ENCODE results near the gene TMEM178A.
"Not testable (repeated sequence)": the region's sequence is repeated elsewhere in the genome, so short reads cannot be mapped to it uniquely, and the experiment has no call there.

Gene TMEM178A

GRCh38 chr2:39665811-39666490, at the start of gene TMEM178A:
TMEM178A (plus strand) TSS chr2:39665917; CDS start chr2:39665975, 58 bp downstream.
- DNase-seq, result no peak

- DNase-seq, result no peak
These were observed 47.5 kb upstream of the TMEM178A start for GRCh38 chr2:39618236-39618635.

GRCh38 chr2:39618736-39619135, 47.0 kb upstream of the TMEM178A start:
- no peak for DNase-seq

GRCh38 chr2:39620067-39620466, 45.6 kb upstream of the TMEM178A start:
- DNase-seq, result peak; percentile 91

GRCh38 chr2:39621596-39621995, 44.1 kb upstream of the TMEM178A start:
- no peak for DNase-seq

GRCh38 chr2:39622860-39623259, 42.9 kb upstream of the TMEM178A start:
- no peak for DNase-seq

GRCh38 chr2:39623917-39624316, 41.8 kb upstream of the TMEM178A start:
- no peak for DNase-seq

GRCh38 chr2:39625193-39625926, 40.4 kb upstream of the TMEM178A start:
- peak; percentile 14 for DNase-seq

GRCh38 chr2:39625927-39626270, 39.8 kb upstream of the TMEM178A start:
- no peak for DNase-seq

GRCh38 chr2:39628346-39628745, 37.4 kb upstream of the TMEM178A start:
- not testable (repeated sequence) for DNase-seq

- no peak for DNase-seq
These were observed 36.1 kb upstream of the TMEM178A start for GRCh38 chr2:39629646-39630045.

- DNase-seq, result no peak
These were observed 34.5 kb upstream of the TMEM178A start for GRCh38 chr2:39631256-39631655.

GRCh38 chr2:39631718-39632117, 34.0 kb upstream of the TMEM178A start:
- peak; percentile 98 for DNase-seq

GRCh38 chr2:39632876-39633275, 32.8 kb upstream of the TMEM178A start:
- DNase-seq, result peak; percentile 78

GRCh38 chr2:39636306-39636705, 29.4 kb upstream of the TMEM178A start:
- DNase-seq, result no peak

GRCh38 chr2:39638581-39638980, 27.1 kb upstream of the TMEM178A start:
- no peak for DNase-seq

- DNase-seq, result no peak
These were observed 25.6 kb upstream of the TMEM178A start for GRCh38 chr2:39640107-39640506.

- no peak for DNase-seq
These were observed 25.0 kb upstream of the TMEM178A start for GRCh38 chr2:39640681-39641080.

- DNase-seq, result no peak
These were observed 24.1 kb upstream of the TMEM178A start for GRCh38 chr2:39641635-39642034.

GRCh38 chr2:39642051-39642718, 23.5 kb upstream of the TMEM178A start:
- DNase-seq, result peak; percentile 93

GRCh38 chr2:39645826-39646225, 19.9 kb upstream of the TMEM178A start:
- no peak for DNase-seq

- DNase-seq, result no peak
These were observed 19.4 kb upstream of the TMEM178A start for GRCh38 chr2:39646267-39646666.

- DNase-seq, result no peak
These were observed 18.5 kb upstream of the TMEM178A start for GRCh38 chr2:39647104-39647765.

All from fibroblast of skin of right biceps (primary cell).